HT-29 (cell line): ENCODE results near the gene CFAP44. TPM values are rescaled to one million over a fixed set of nuclear protein-coding genes. Genes with fewer than 3 reads are reported as not detected.

Experiments
- small RNA-seq: library from RNA; depleted of rRNA; stranded (forward); fragments of <200 nt; gene quantifications from one replicate; pipeline ENCODE3, GENCODE V24; 2014
- total RNA-seq: library from RNA; depleted of rRNA; stranded (reverse); fragments of >200 nt; shearing (Covaris generic); gene quantifications from 2 replicates; pipeline ENCODE4 v1.2.3, GENCODE V29; 2014; rRNA removed

The CFAP44 gene
- total RNA-seq, 1 experiment from 2014 or later = 8.9 TPM

Small RNA genes within 50 kb of the gene (small RNA-seq; reads per million reads assigned to genes)
- not detected for gene MIR8076

Other genes with a start within 250 kb of the CFAP44 start
- gene BOC, start 229.9 kb downstream of the CFAP44 start, total RNA-seq = not detected in 2 replicates
- gene SPICE1, start 73.7 kb upstream of the CFAP44 start, total RNA-seq = 6.0 and 11.7 TPM in 2 replicates
- gene SIDT1, start 91.1 kb upstream of the CFAP44 start, total RNA-seq = 4.8 and 5.5 TPM in 2 replicates